Activated B cell treated with CpG ODN at 0.5 μM for 24 hours (primary cell): ENCODE data around the gene SKI. TPM values are rescaled to one million over a fixed set of nuclear protein-coding genes. Genes with fewer than 3 reads are reported as not detected.

ENCODE experiments used
- ATAC-seq: fragments of 200-7000 bp; cut with Tn5 transposase; one replicate; pipeline ENCODE4 v1.10.0; 2021; ENCODE audit warnings: low read depth, mild to moderate bottlenecking, moderate library complexity
- CTCF ChIA-PET: fragments of 350-600 bp; sonication (Branson Sonifier 250); formaldehyde crosslinking; loops from one replicate; lab custom pipeline; 2021; ENCODE audit warnings: antibody characterized with exemption; lab: Charles Lee
- POLR2A ChIA-PET: fragments of 350-600 bp; sonication (Branson Sonifier 250); formaldehyde crosslinking; loops from one replicate; lab custom pipeline; 2021; ENCODE audit warnings: antibody characterized with exemption; lab: Charles Lee
- DNase-seq: peaks from one replicate; pipeline ENCODE4 v3.0.0; 2022
- H3K27ac Mint-ChIP-seq: one replicate; pipeline ENCODE4 v1.8.0; 2020; ENCODE audit warnings: mixed read lengths
- H3K27me3 Mint-ChIP-seq: one replicate; pipeline ENCODE4 v1.8.0; 2021; ENCODE audit warnings: mixed read lengths
- H3K36me3 Mint-ChIP-seq: one replicate; pipeline ENCODE4 v1.8.0; 2021; ENCODE audit warnings: low read depth, mixed read lengths
- H3K4me1 Mint-ChIP-seq: one replicate; pipeline ENCODE4 v1.8.0; 2021; ENCODE audit warnings: mixed read lengths
- H3K4me3 Mint-ChIP-seq: one replicate; pipeline ENCODE4 v1.8.0; 2020; ENCODE audit warnings: mild to moderate bottlenecking, mixed read lengths
- H3K9me3 Mint-ChIP-seq: one replicate; pipeline ENCODE4 v1.8.0; 2020; ENCODE audit warnings: mixed read lengths
- CTCF ChIP-seq: fragments of 200-600 bp; IDR thresholded peaks from one replicate; pipeline ENCODE4 v1.8.0; 2022; ENCODE audit warnings: antibody characterized with exemption, mild to moderate bottlenecking
- intact Hi-C: fragments of 100-400 bp; cut with micrococcal nuclease; formaldehyde crosslinking; loops from one replicate; pipeline ENCODE4 v1.15.1; 2024
- total RNA-seq: library from RNA; stranded (reverse); gene quantifications from 2 replicates; pipeline ENCODE4 v1.2.3, GENCODE V29; 2022

The SKI gene
- total RNA-seq, 1 donor from 2014 or later = 37.6 TPM

DNA sequence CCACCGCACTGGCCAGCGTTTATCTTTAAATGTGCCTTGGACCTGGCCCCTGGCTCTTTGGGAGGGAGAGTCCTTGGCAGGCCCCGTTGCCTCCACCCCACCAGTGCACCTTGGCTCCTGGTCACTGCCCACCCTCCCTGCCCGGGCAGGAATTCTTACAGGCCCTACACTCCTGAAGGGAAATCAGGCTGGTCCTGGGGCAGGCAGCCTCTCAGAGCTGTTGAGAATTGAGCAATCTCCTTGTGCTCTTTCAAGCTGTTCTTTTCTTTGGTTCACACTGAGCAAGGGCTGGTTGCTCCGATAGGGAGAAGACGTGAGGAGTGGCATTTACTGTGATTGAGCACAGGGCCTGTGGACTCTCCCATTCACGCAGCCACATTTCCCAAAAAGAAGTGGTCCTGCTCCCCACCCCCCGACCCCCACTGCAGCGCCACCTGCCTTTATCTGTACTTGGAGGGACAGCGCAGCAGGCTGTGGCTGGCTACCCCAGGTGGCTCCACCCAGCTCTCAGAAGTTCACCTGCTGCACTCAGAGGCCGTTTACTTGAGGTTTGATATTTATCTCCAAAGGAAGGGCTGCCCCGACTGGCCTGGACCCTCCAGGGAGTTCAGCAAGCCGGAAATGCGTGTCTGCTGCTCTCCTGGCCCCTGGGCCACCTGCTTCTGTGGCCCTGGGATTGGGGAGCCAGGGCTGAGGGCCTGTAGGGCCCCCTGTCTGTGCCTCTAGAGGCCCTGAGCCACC lies 47.8 kb downstream of the SKI start:
- DNase-seq (no peak), ATAC-seq (peak; percentile 62)
- Mint-ChIP-seq H3K27ac (no peak overlapping the region), H3K4me1 (peaks cover 73% of the 10 kb centered on the region), H3K9me3 (no peaks in the 10 kb centered on the region), H3K4me3 (peak overlapping the region; percentile 19), H3K36me3 (peaks cover 7% of the 10 kb centered on the region), H3K27me3 (no peaks in the 10 kb centered on the region)
- intact Hi-C loops = no loop called here
- ChIA-PET CTCF (no interaction called here), POLR2A (interaction anchor here (0.6 to 1.9 kb wide), 5 partner anchors 12 to 282 kb away, joined by 3 to 11 read pairs (median 5); no protein-coding TSS in a partner anchor)
- TF ChIP-seq CTCF = no peak

GRCh38 chr1:2276803-2277580 lies 48.9 kb downstream of the SKI start:
- TF ChIP-seq CTCF = no peak
- Mint-ChIP-seq H3K27me3 (no peaks in the 10 kb centered on the region), H3K36me3 (peaks cover 7% of the 10 kb centered on the region), H3K27ac (peak overlapping the region; percentile 47), H3K9me3 (no peaks in the 10 kb centered on the region), H3K4me1 (peaks cover 71% of the 10 kb centered on the region), H3K4me3 (no peak overlapping the region)
- ChIA-PET POLR2A (interaction anchor here (1.7 kb wide), 1 partner anchor 11 kb away, joined by 8 read pairs; no protein-coding TSS in a partner anchor), CTCF (no interaction called here)
- no peak for ATAC-seq
- intact Hi-C loops = no loop called here
- no peak for DNase-seq

DNA sequence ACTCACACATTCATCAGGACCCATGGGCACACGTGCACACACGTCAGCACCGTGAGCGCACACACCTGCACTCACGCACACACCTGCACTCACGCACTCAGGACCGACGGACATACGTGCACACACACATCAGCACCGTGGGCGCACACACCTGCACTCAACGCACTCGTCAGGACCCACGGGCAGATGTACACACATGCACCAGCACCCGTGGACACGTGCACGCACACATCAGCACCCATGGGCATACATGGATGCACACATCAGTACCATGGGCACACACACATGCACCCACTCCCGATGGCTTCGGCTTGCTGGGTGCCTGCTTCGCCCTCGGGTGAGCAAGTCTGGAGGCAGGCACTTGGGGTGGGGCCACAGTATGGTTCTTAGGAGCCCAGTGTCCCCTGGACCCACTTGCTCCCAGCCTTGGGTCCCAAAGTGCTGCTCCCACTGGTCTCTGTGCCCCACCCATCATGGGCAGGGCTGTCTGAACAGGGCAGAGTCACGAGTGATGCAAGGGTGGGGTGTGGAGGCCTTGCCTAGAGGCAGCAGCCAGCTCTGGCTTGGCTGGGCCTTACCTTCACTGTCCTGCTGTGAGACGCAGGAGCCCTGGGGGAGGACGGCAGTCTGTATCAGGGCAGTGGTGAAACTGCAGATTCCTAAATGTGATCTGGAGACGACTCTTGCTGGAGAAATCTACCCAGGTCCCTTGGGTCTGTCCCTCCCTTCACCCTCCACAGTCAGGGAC lies 49.8 kb downstream of the SKI start:
- no peak for DNase-seq
- ChIA-PET POLR2A (no interaction called here), CTCF (no interaction called here)
- intact Hi-C loops = no loop called here
- H3K9me3 Mint-ChIP-seq = no peaks in the 10 kb centered on the region
- H3K27ac Mint-ChIP-seq = no peak overlapping the region
- no peak for ATAC-seq
- no peak for TF ChIP-seq CTCF
- H3K27me3 Mint-ChIP-seq = no peaks in the 10 kb centered on the region
- H3K4me3 Mint-ChIP-seq = no peak overlapping the region
- H3K4me1 Mint-ChIP-seq = peaks cover 63% of the 10 kb centered on the region
- peaks cover 7% of the 10 kb centered on the region for H3K36me3 Mint-ChIP-seq

GRCh38 chr1:2278591-2279209 lies 50.6 kb downstream of the SKI start:
- H3K36me3 Mint-ChIP-seq = peaks cover 7% of the 10 kb centered on the region
- ATAC-seq (no peak), DNase-seq (no peak)
- H3K9me3 Mint-ChIP-seq = no peaks in the 10 kb centered on the region
- CTCF ChIA-PET = no interaction called here
- TF ChIP-seq CTCF = no peak
- H3K27me3 Mint-ChIP-seq = no peaks in the 10 kb centered on the region
- POLR2A ChIA-PET = no interaction called here
- H3K4me3 Mint-ChIP-seq = no peak overlapping the region
- H3K27ac Mint-ChIP-seq = no peak overlapping the region
- intact Hi-C loops = no loop called here
- H3K4me1 Mint-ChIP-seq = peaks cover 56% of the 10 kb centered on the region
